ENCODE results near the gene CACNB4.

- TF ChIP-seq, protein P1, sequence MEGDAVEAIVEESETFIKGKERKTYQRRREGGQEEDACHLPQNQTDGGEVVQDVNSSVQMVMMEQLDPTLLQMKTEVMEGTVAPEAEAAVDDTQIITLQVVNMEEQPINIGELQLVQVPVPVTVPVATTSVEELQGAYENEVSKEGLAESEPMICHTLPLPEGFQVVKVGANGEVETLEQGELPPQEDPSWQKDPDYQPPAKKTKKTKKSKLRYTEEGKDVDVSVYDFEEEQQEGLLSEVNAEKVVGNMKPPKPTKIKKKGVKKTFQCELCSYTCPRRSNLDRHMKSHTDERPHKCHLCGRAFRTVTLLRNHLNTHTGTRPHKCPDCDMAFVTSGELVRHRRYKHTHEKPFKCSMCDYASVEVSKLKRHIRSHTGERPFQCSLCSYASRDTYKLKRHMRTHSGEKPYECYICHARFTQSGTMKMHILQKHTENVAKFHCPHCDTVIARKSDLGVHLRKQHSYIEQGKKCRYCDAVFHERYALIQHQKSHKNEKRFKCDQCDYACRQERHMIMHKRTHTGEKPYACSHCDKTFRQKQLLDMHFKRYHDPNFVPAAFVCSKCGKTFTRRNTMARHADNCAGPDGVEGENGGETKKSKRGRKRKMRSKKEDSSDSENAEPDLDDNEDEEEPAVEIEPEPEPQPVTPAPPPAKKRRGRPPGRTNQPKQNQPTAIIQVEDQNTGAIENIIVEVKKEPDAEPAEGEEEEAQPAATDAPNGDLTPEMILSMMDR (IDR thresholded peaks at IDR 0.05): no peak
- TF ChIP-seq POLR2A (IDR thresholded peaks at IDR 0.05): no peak
These were observed 49.3 kb downstream of the CACNB4 start for GRCh38 chr2:152049541-152049940.
